HepG2 (cell line): ENCODE measurements around the gene UBALD1. TPM values are rescaled to one million over a fixed set of nuclear protein-coding genes. Genes with fewer than 3 reads are reported as not detected.
A peak's percentile ranks its signal among the peaks of the same experiment; 100 is the strongest.

ENCODE experiments used
- AGO1 ChIP-seq: fragments of 200-400 bp; formaldehyde crosslinking; IDR thresholded peaks from 2 replicates; pipeline ENCODE4 v1.6.1; 2017; ENCODE audit warnings: mild to moderate bottlenecking, low read depth, low read length, moderate library complexity; ENCODE audit not compliant: poor library complexity, severe bottlenecking
- CBX1 ChIP-seq: IDR thresholded peaks from one replicate; pipeline ENCODE4 v1.6.1; 2016; ENCODE audit warnings: antibody characterized with exemption, low read depth
- HDAC1 ChIP-seq: sonication (generic); formaldehyde crosslinking; IDR thresholded peaks from 2 replicates; pipeline ENCODE4 v1.5.1; 2020; ENCODE audit warnings: mild to moderate bottlenecking, missing genetic modification reagents
- HOXA7 ChIP-seq: sonication (generic); formaldehyde crosslinking; IDR thresholded peaks from 2 replicates; pipeline ENCODE4 v1.8.1; 2022; ENCODE audit warnings: mild to moderate bottlenecking, missing genetic modification reagents, moderate library complexity
- IRX3 ChIP-seq: sonication (generic); formaldehyde crosslinking; IDR thresholded peaks from 2 replicates; pipeline ENCODE4 v1.8.1; 2023; ENCODE audit warnings: mild to moderate bottlenecking, low read depth, missing genetic modification reagents, borderline replicate concordance
- KLF15 ChIP-seq: sonication (generic); formaldehyde crosslinking; IDR thresholded peaks from 2 replicates; pipeline ENCODE4 v1.8.1; 2023; ENCODE audit warnings: borderline replicate concordance, mild to moderate bottlenecking, inconsistent platforms, missing genetic modification reagents, mixed read lengths
- KMT2B ChIP-seq: IDR thresholded peaks from 2 replicates; pipeline ENCODE4 v1.6.1; 2016; ENCODE audit warnings: missing genetic modification reagents, missing compliant biosample characterization
- NFRKB ChIP-seq: fragments of 450-650 bp; IDR thresholded peaks from 2 replicates; pipeline ENCODE4 v1.6.1; 2017
- PHF5A ChIP-seq: IDR thresholded peaks from one replicate; pipeline ENCODE4 v1.6.1; 2018; ENCODE audit warnings: low read depth, missing genetic modification reagents; ENCODE audit not compliant: unreplicated experiment
- REXO4 ChIP-seq: sonication (generic); formaldehyde crosslinking; IDR thresholded peaks from 2 replicates; pipeline ENCODE4 v1.8.0; 2022; ENCODE audit warnings: missing genetic modification reagents, mild to moderate bottlenecking, borderline replicate concordance
- TCF12 ChIP-seq, 2 experiments: fragments of 450-650 bp in 1 of 2; sonication (generic) in 1 of 2; formaldehyde crosslinking in 1 of 2; IDR thresholded peaks; 2 replicates each; pipeline versions ENCODE4 v1.6.1 to v1.8.0; 2017 to 2022; ENCODE audit warnings: antibody characterized with exemption in 1 of 2, mild to moderate bottlenecking in 1 of 2, missing genetic modification reagents in 1 of 2, moderate library complexity in 1 of 2
- ZFP36 ChIP-seq: fragments of 150-350 bp; IDR thresholded peaks from 2 replicates; pipeline ENCODE4 v1.6.1; 2018; ENCODE audit warnings: borderline replicate concordance, low read length, low read depth; ENCODE audit not compliant: partially characterized antibody
- ZFX ChIP-seq: sonication (generic); formaldehyde crosslinking; IDR thresholded peaks from 2 replicates; pipeline ENCODE4 v1.4.0; 2020; ENCODE audit warnings: mild to moderate bottlenecking, low read depth, missing genetic modification reagents, moderate library complexity
- ZNF12 ChIP-seq: sonication (generic); formaldehyde crosslinking; IDR thresholded peaks from 2 replicates; pipeline ENCODE4 v1.5.0; 2020; ENCODE audit warnings: missing genetic modification reagents
- ZNF232 ChIP-seq: sonication (generic); formaldehyde crosslinking; IDR thresholded peaks from 2 replicates; pipeline ENCODE4 v1.4.0; 2020; ENCODE audit warnings: missing genetic modification reagents, borderline replicate concordance
- polyA plus RNA-seq, 8 experiments: library from polyadenylated mRNA; depleted of rRNA in 3 of 8; stranded (reverse) in 7 of 8; unstranded in 1 of 8; fragments of >200 nt; fragmentation: Illumina TruSeq in 4 of 8; extraction: Trizol in 4 of 8; gene quantifications; 2 replicates each; pipeline versions ENCODE4 v1.2.1 to v1.2.3, GENCODE V29; 2011 to 2016; ENCODE audit warnings: low read depth in 4 of 8, missing spikeins in 1 of 8, mixed read lengths in 1 of 8; ENCODE audit not compliant: insufficient read depth in 1 of 8
- total RNA-seq, 5 experiments: library from RNA; depleted of rRNA; stranded (reverse); fragments of >200 nt; fragmentation: Illumina TruSeq; extraction: Trizol; gene quantifications; 2 replicates each; pipeline ENCODE4 v1.2.3, GENCODE V29; 2016; ENCODE audit warnings: low read depth in 1 of 5
- TF ChIP-seq, protein P1 (sequence below): sonication (generic); formaldehyde crosslinking; conservative IDR thresholded peaks from 2 replicates; pipeline ENCODE4 v1.4.0; 2020; ENCODE audit warnings: missing genetic modification reagents
- TF ChIP-seq, protein P2 (sequence below): sonication (generic); formaldehyde crosslinking; IDR thresholded peaks from 2 replicates; pipeline ENCODE4 v1.5.0; 2020; ENCODE audit warnings: mild to moderate bottlenecking, missing genetic modification reagents, borderline replicate concordance
- TF ChIP-seq, protein P3 (sequence below): sonication (generic); formaldehyde crosslinking; IDR thresholded peaks from 2 replicates; pipeline ENCODE4 v1.4.0; 2020; ENCODE audit warnings: missing genetic modification reagents, low read depth, mild to moderate bottlenecking, borderline replicate concordance
- TF ChIP-seq, protein P4 (sequence below): sonication (generic); formaldehyde crosslinking; conservative IDR thresholded peaks from 2 replicates; pipeline ENCODE4 v1.4.0; 2020; ENCODE audit warnings: mild to moderate bottlenecking, missing genetic modification reagents, moderate library complexity

The UBALD1 gene
- total and polyA plus RNA-seq, 2 of the 13 experiments (the other 11 are each of a cell fraction or from before 2014, with no cell fraction given), result 6.8 to 12.3 TPM

DNA sequence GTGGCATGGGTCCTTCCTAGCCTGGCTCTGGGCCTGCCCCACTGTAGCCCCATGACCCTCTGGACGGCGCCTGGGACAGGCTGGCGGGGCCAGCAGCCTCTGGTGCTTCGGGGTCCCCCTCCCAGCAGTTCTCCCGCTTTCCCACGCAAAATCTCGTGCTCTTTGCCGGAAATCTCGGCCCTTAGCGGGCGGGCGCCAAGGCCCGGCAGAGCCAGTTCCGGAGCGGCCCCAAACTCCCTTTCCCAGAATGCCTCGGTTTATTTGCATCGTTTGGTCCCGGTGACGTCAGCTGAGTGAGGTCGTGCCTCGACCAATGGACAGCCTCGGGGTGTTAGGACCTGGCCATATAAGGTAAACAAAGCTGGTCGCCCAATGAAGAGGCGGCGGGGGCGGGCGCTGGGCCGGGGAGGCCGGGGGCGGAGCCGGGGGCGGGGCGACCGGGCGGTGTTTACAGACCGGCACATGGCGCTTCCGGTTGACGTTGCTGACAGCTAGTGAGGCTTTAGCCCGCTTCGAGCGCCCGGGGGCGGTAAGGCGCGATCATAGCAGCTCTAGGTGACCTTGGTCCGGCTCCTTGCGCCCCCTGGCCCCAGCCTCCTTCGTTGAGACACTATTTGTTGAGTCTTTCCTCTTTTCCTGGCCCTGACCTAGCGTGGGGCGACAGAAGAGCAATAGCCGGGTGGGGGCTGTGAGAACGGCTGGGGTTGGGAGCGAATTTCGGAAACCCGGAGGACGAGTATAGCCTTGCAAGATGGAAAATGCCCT is 1.5 kb upstream of the UBALD1 start (continued):
- TF ChIP-seq, protein P1, sequence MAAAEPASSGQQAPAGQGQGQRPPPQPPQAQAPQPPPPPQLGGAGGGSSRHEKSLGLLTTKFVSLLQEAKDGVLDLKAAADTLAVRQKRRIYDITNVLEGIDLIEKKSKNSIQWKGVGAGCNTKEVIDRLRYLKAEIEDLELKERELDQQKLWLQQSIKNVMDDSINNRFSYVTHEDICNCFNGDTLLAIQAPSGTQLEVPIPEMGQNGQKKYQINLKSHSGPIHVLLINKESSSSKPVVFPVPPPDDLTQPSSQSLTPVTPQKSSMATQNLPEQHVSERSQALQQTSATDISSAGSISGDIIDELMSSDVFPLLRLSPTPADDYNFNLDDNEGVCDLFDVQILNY (CRISPR knock-in tag), result no peak
- TF ChIP-seq HDAC1 (CRISPR knock-in tag), result peak; percentile 91
- 0 out of 2 replicates have a peak, but pooled peaks have one; percentile 25 for TF ChIP-seq ZNF12 (CRISPR knock-in tag)
- TF ChIP-seq PHF5A (CRISPR knock-in tag), result no peak
- TF ChIP-seq REXO4 (CRISPR knock-in tag), result no peak
- TF ChIP-seq, protein P2, sequence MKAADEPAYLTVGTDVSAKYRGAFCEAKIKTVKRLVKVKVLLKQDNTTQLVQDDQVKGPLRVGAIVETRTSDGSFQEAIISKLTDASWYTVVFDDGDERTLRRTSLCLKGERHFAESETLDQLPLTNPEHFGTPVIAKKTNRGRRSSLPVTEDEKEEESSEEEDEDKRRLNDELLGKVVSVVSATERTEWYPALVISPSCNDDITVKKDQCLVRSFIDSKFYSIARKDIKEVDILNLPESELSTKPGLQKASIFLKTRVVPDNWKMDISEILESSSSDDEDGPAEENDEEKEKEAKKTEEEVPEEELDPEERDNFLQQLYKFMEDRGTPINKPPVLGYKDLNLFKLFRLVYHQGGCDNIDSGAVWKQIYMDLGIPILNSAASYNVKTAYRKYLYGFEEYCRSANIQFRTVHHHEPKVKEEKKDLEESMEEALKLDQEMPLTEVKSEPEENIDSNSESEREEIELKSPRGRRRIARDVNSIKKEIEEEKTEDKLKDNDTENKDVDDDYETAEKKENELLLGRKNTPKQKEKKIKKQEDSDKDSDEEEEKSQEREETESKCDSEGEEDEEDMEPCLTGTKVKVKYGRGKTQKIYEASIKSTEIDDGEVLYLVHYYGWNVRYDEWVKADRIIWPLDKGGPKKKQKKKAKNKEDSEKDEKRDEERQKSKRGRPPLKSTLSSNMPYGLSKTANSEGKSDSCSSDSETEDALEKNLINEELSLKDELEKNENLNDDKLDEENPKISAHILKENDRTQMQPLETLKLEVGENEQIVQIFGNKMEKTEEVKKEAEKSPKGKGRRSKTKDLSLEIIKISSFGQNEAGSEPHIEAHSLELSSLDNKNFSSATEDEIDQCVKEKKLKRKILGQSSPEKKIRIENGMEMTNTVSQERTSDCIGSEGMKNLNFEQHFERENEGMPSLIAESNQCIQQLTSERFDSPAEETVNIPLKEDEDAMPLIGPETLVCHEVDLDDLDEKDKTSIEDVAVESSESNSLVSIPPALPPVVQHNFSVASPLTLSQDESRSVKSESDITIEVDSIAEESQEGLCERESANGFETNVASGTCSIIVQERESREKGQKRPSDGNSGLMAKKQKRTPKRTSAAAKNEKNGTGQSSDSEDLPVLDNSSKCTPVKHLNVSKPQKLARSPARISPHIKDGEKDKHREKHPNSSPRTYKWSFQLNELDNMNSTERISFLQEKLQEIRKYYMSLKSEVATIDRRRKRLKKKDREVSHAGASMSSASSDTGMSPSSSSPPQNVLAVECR, result peak; percentile 92
- TF ChIP-seq IRX3 (CRISPR knock-in tag), result no peak
- TF ChIP-seq NFRKB, result no peak
- TF ChIP-seq HOXA7 (CRISPR knock-in tag), result no peak
- TF ChIP-seq KLF15 (CRISPR knock-in tag), result no peak; the same call in 1 of the 2 replicates
- TF ChIP-seq, protein P3, sequence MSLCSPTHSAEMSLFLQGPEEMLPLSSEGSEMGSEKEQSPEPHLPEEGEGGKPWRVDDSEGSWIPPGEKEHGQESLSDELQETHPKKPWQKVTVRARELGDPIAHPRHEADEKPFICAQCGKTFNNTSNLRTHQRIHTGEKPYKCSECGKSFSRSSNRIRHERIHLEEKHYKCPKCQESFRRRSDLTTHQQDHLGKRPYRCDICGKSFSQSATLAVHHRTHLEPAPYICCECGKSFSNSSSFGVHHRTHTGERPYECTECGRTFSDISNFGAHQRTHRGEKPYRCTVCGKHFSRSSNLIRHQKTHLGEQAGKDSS (CRISPR knock-in tag), result peak; percentile 18; the same call in 1 of the 2 replicates
- no peak for TF ChIP-seq AGO1
- peak; percentile 71 for TF ChIP-seq ZFX (CRISPR knock-in tag)
- TF ChIP-seq CBX1, result no peak
- peak; percentile 59; the same call in 1 of the 2 replicates for TF ChIP-seq ZNF232 (CRISPR knock-in tag)
- TF ChIP-seq KMT2B (CRISPR knock-in tag), result peak; percentile 51; the same call in 1 of the 2 replicates
- TF ChIP-seq, protein P4, sequence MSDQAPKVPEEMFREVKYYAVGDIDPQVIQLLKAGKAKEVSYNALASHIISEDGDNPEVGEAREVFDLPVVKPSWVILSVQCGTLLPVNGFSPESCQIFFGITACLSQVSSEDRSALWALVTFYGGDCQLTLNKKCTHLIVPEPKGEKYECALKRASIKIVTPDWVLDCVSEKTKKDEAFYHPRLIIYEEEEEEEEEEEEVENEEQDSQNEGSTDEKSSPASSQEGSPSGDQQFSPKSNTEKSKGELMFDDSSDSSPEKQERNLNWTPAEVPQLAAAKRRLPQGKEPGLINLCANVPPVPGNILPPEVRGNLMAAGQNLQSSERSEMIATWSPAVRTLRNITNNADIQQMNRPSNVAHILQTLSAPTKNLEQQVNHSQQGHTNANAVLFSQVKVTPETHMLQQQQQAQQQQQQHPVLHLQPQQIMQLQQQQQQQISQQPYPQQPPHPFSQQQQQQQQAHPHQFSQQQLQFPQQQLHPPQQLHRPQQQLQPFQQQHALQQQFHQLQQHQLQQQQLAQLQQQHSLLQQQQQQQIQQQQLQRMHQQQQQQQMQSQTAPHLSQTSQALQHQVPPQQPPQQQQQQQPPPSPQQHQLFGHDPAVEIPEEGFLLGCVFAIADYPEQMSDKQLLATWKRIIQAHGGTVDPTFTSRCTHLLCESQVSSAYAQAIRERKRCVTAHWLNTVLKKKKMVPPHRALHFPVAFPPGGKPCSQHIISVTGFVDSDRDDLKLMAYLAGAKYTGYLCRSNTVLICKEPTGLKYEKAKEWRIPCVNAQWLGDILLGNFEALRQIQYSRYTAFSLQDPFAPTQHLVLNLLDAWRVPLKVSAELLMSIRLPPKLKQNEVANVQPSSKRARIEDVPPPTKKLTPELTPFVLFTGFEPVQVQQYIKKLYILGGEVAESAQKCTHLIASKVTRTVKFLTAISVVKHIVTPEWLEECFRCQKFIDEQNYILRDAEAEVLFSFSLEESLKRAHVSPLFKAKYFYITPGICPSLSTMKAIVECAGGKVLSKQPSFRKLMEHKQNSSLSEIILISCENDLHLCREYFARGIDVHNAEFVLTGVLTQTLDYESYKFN (CRISPR knock-in tag), result peak; percentile 44; the same call in 1 of the 2 replicates
- peak; percentile 79 for TF ChIP-seq ZFP36
- TF ChIP-seq TCF12 (IDR thresholded peaks at IDR 0.05), result no peak
- TF ChIP-seq TCF12 (CRISPR knock-in tag; IDR thresholded peaks at IDR 0.05), result no peak
